Type B pancreatic cell (in vitro differentiated cells): ENCODE data around the gene SIRPA. TPM values are rescaled to one million over a fixed set of nuclear protein-coding genes. Genes with fewer than 3 reads are reported as not detected.

Source experiments
- DNase-seq: peaks from one replicate; pipeline ENCODE4 v3.0.0; 2021; ENCODE audit warnings: mixed read lengths; ENCODE audit not compliant: unreplicated experiment; ENCODE audit errors: extremely low spot score
- H3K27ac Mint-ChIP-seq: 2 replicates; pipeline ENCODE4 v1.8.0; 2021; ENCODE audit warnings: mild to moderate bottlenecking, mixed read lengths
- H3K27me3 Mint-ChIP-seq: 2 replicates; pipeline ENCODE4 v1.8.0; 2021; ENCODE audit warnings: mixed read lengths
- H3K36me3 Mint-ChIP-seq: 2 replicates; pipeline ENCODE4 v1.8.0; 2021; ENCODE audit warnings: mixed read lengths
- H3K4me1 Mint-ChIP-seq: one replicate; pipeline ENCODE4 v1.8.0; 2021; ENCODE audit warnings: mixed read lengths; ENCODE audit not compliant: unreplicated experiment
- H3K4me3 Mint-ChIP-seq: 2 replicates; pipeline ENCODE4 v1.8.0; 2021; ENCODE audit warnings: mild to moderate bottlenecking, mixed read lengths
- H3K9me3 Mint-ChIP-seq: 2 replicates; pipeline ENCODE4 v1.8.0; 2021; ENCODE audit warnings: mixed read lengths
- CTCF ChIP-seq: fragments of 200-600 bp; sonication (generic); conservative IDR thresholded peaks from 2 replicates; pipeline ENCODE4 v1.5.0; 2021; ENCODE audit warnings: antibody characterized with exemption, mild to moderate bottlenecking
- total RNA-seq: library from RNA; stranded (reverse); gene quantifications from 2 replicates; pipeline ENCODE4 v1.2.1, GENCODE V29; 2021; ENCODE audit warnings: low replicate concordance

The SIRPA gene
- total RNA-seq, 1 donor from 2014 or later = 12.3 TPM

- no peak for TF ChIP-seq CTCF
- Mint-ChIP-seq H3K4me3 (no peak overlapping the region), H3K4me1 (no peaks in the 10 kb centered on the region), H3K9me3 (no peaks in the 10 kb centered on the region), H3K36me3 (no peaks in the 10 kb centered on the region), H3K27me3 (peaks cover 76% of the 10 kb centered on the region), H3K27ac (no peak overlapping the region)
- DNase-seq = no peak
Observed at GRCh38 chr20:1971893-1972586, 76.8 kb downstream of the SIRPA start.

GRCh38 chr20:1973601-1974440 is 78.6 kb downstream of the SIRPA start:
- Mint-ChIP-seq H3K9me3 (no peaks in the 10 kb centered on the region), H3K36me3 (no peaks in the 10 kb centered on the region), H3K4me3 (no peak overlapping the region), H3K27me3 (peaks cover 79% of the 10 kb centered on the region), H3K4me1 (no peaks in the 10 kb centered on the region), H3K27ac (no peak overlapping the region)
- DNase-seq = no peak
- no peak for TF ChIP-seq CTCF

GRCh38 chr20:1975291-1975690 is 80.1 kb downstream of the SIRPA start:
- Mint-ChIP-seq H3K4me1 (no peaks in the 10 kb centered on the region), H3K27me3 (peaks cover 74% of the 10 kb centered on the region), H3K36me3 (no peaks in the 10 kb centered on the region), H3K4me3 (no peak overlapping the region), H3K27ac (no peak overlapping the region), H3K9me3 (no peaks in the 10 kb centered on the region)
- DNase-seq = no peak
- no peak for TF ChIP-seq CTCF

GRCh38 chr20:1979106-1979778 is 84.0 kb downstream of the SIRPA start:
- H3K36me3 Mint-ChIP-seq = no peaks in the 10 kb centered on the region
- H3K4me1 Mint-ChIP-seq = no peaks in the 10 kb centered on the region
- no peak for TF ChIP-seq CTCF
- DNase-seq = no peak
- H3K4me3 Mint-ChIP-seq = no peak overlapping the region
- H3K27ac Mint-ChIP-seq = no peak overlapping the region
- H3K27me3 Mint-ChIP-seq = peaks cover 60% of the 10 kb centered on the region
- H3K9me3 Mint-ChIP-seq = no peaks in the 10 kb centered on the region

GRCh38 chr20:1982686-1983085 is 87.5 kb downstream of the SIRPA start:
- H3K27me3 Mint-ChIP-seq = peaks cover 53% of the 10 kb centered on the region

More at GRCh38 chr20:1982686-1983085, 87.5 kb downstream of the SIRPA start:
- H3K27ac Mint-ChIP-seq = no peak overlapping the region
- H3K4me1 Mint-ChIP-seq = no peaks in the 10 kb centered on the region
- H3K36me3 Mint-ChIP-seq = no peaks in the 10 kb centered on the region
- no peaks in the 10 kb centered on the region for H3K9me3 Mint-ChIP-seq
- TF ChIP-seq CTCF = no peak
- H3K4me3 Mint-ChIP-seq = no peak overlapping the region
- DNase-seq = no peak
